Peyer's patch (tissue), 4 donors: ENCODE data around the gene ADAT1. TPM values are rescaled to one million over a fixed set of nuclear protein-coding genes. Genes with fewer than 3 reads are reported as not detected.
A peak's percentile ranks its signal among the peaks of the same experiment; 100 is the strongest.

Experiments used
- DNase-seq, 3 donors: peaks; one replicate each; pipeline ENCODE4 v3.0.0-alpha.2; 2017 to 2019
- H3K27ac ChIP-seq, 4 donors: fragments of 200-600 bp; sonication (generic); one replicate each; pipeline ENCODE4 v1.5.1; 2016 to 2019
- H3K27me3 ChIP-seq, 2 donors: fragments of 200-600 bp; sonication (generic); one replicate each; pipeline ENCODE4 v1.5.1; 2019
- H3K36me3 ChIP-seq, 3 donors: fragments of 200-600 bp; sonication (generic); one replicate each; pipeline ENCODE4 v1.5.1; 2016 to 2019
- H3K4me1 ChIP-seq, 4 donors: fragments of 200-600 bp; sonication (generic); one replicate each; pipeline ENCODE4 v1.5.1; 2016 to 2019
- H3K4me3 ChIP-seq, 4 donors: fragments of 200-600 bp; sonication (generic); 1 replicate in 3 of 4; 2 replicates in 1 of 4; pipeline ENCODE4 v1.5.1; 2016 to 2019; ENCODE audit warnings: mild to moderate bottlenecking in 1 of 4
- H3K9me3 ChIP-seq, 4 donors: fragments of 200-600 bp; sonication (generic); one replicate each; pipeline ENCODE4 v1.5.1; 2016 to 2019; ENCODE audit warnings: mild to moderate bottlenecking in 1 of 4
- POLR2A ChIP-seq, 2 donors: fragments of 450-650 bp; IDR thresholded peaks; one replicate each; pipeline ENCODE4 v1.5.1; 2017; ENCODE audit warnings: antibody characterized with exemption in 2 of 2, mild to moderate bottlenecking in 2 of 2, moderate library complexity in 2 of 2
- total RNA-seq, 4 donors: library from RNA; depleted of rRNA; stranded (reverse); fragments of >200 nt; gene quantifications; one replicate each; pipeline ENCODE4 v1.1.0, GENCODE V29; 2016
- TF ChIP-seq, protein P1 (sequence below), 6 experiments: fragments of 450-650 bp in 4 of 6; fragments of 200-600 bp in 2 of 6; sonication (generic) in 1 of 6; IDR thresholded peaks; one replicate each; pipeline ENCODE4 v1.5.1; 2017 to 2019; ENCODE audit warnings: antibody characterized with exemption in 6 of 6, mild to moderate bottlenecking in 3 of 6, moderate library complexity in 1 of 6

Gene ADAT1
- total RNA-seq, 4 donors from 2014 or later: 39.2 to 74.1 (median 66.6) TPM

DNA sequence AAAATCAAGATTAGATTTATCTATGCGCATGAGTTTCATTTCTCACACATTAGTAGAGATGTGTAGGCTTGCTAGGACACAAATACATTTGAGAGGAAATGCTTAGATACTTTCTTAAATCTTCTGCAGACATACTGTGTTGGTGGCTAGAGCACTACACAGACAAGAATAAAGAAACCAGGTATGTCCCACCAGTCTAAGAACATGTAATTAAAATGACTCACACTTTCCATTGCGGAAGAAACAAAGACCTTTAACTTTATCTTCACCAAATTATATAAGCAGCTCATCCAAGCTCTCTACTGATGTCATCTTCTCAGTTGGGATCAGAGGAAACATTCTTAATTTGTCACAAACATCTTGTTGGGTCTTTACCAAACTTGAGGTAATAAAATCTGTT is 44.4 kb downstream of the ADAT1 start:
- Histone ChIP-seq H3K27me3 (no peaks in the 10 kb centered on the region), H3K9me3 (no peaks in the 10 kb centered on the region), H3K4me1 (no peaks in the 10 kb centered on the region), H3K4me3 (no peak overlapping the region), H3K36me3 (peaks cover 0 to 64% (median 0%) of the 10 kb centered on the region in 3 donors), H3K27ac (no peak overlapping the region)
- no peak for TF ChIP-seq POLR2A (IDR thresholded peaks at IDR 0.05)
- TF ChIP-seq, protein P1, sequence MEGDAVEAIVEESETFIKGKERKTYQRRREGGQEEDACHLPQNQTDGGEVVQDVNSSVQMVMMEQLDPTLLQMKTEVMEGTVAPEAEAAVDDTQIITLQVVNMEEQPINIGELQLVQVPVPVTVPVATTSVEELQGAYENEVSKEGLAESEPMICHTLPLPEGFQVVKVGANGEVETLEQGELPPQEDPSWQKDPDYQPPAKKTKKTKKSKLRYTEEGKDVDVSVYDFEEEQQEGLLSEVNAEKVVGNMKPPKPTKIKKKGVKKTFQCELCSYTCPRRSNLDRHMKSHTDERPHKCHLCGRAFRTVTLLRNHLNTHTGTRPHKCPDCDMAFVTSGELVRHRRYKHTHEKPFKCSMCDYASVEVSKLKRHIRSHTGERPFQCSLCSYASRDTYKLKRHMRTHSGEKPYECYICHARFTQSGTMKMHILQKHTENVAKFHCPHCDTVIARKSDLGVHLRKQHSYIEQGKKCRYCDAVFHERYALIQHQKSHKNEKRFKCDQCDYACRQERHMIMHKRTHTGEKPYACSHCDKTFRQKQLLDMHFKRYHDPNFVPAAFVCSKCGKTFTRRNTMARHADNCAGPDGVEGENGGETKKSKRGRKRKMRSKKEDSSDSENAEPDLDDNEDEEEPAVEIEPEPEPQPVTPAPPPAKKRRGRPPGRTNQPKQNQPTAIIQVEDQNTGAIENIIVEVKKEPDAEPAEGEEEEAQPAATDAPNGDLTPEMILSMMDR (IDR thresholded peaks at IDR 0.05): no peak
- DNase-seq: no peak

GRCh38 chr16:75578212-75578611 is 44.9 kb downstream of the ADAT1 start:
- H3K36me3 ChIP-seq: peaks cover 0 to 69% (median 0%) of the 10 kb centered on the region in 3 donors

GRCh38 chr16:75576384-75576811 is 46.7 kb downstream of the ADAT1 start:
- Histone ChIP-seq H3K27me3 (no peaks in the 10 kb centered on the region), H3K27ac (no peak overlapping the region), H3K9me3 (no peaks in the 10 kb centered on the region), H3K4me1 (peaks cover 0 to 9% (median 0%) of the 10 kb centered on the region in 4 donors), H3K36me3 (peaks cover 0 to 87% (median 0%) of the 10 kb centered on the region in 3 donors), H3K4me3 (no peak overlapping the region)
- no peak for DNase-seq
- no peak for TF ChIP-seq POLR2A (IDR thresholded peaks at IDR 0.05)
- TF ChIP-seq, protein P1 (IDR thresholded peaks at IDR 0.05): no peak

More at GRCh38 chr16:75578212-75578611, 44.9 kb downstream of the ADAT1 start:
- H3K9me3 ChIP-seq: no peaks in the 10 kb centered on the region
- DNase-seq: peak in 1 of 3 donors; percentile 18
- no peaks in the 10 kb centered on the region for H3K27me3 ChIP-seq
- no peak overlapping the region for H3K4me3 ChIP-seq
- TF ChIP-seq, protein P1 (IDR thresholded peaks at IDR 0.05): no peak
- TF ChIP-seq POLR2A (IDR thresholded peaks at IDR 0.05): no peak
- H3K27ac ChIP-seq: no peak overlapping the region
- H3K4me1 ChIP-seq: no peaks in the 10 kb centered on the region

- Histone ChIP-seq H3K27me3 (no peaks in the 10 kb centered on the region), H3K36me3 (peaks cover 0 to 92% (median 0%) of the 10 kb centered on the region in 3 donors), H3K4me1 (peaks cover 0 to 9% (median 0%) of the 10 kb centered on the region in 4 donors), H3K27ac (no peak overlapping the region), H3K4me3 (no peak overlapping the region), H3K9me3 (no peaks in the 10 kb centered on the region)
- no peak for TF ChIP-seq POLR2A (IDR thresholded peaks at IDR 0.05)
- TF ChIP-seq, protein P1 (IDR thresholded peaks at IDR 0.05): no peak
- DNase-seq: no peak
These were observed 47.1 kb downstream of the ADAT1 start for GRCh38 chr16:75575958-75576357.

DNA sequence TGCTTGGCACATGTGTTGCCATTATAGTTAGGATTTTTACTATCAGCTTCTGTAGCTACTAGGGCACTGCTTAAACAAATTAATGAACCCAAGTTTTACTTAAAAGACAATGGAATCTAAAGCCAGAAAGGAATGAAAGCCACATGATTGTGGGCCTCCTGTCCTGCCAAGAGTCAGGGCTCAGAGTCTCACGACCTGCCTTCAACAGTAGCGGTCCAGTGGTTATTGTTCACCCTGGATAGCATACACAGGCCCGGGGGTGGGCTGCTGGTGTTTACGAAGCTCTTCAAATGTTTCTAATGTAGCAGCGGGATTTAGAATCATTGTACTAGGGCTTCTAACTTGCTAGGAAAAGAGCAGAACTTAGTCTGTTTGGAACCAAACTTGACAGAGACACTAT is 49.1 kb downstream of the ADAT1 start:
- no peak overlapping the region for H3K4me3 ChIP-seq
- peaks cover 0 to 23% (median 0%) of the 10 kb centered on the region in 4 donors for H3K4me1 ChIP-seq
- H3K27ac ChIP-seq: no peak overlapping the region
- no peak for DNase-seq
- TF ChIP-seq, protein P1 (IDR thresholded peaks at IDR 0.05): no peak
- TF ChIP-seq POLR2A (IDR thresholded peaks at IDR 0.05): no peak
- H3K36me3 ChIP-seq: peaks cover 0 to 100% (median 0%) of the 10 kb centered on the region in 3 donors
- H3K27me3 ChIP-seq: no peaks in the 10 kb centered on the region
- no peaks in the 10 kb centered on the region for H3K9me3 ChIP-seq
